ENCODE data around the gene ATG4D.
A peak's percentile ranks its signal among the peaks of the same experiment; 100 is the strongest.

Gene ATG4D

GRCh38 chr19:10582091-10582490 is 38.4 kb downstream of the ATG4D start:
- ATAC-seq, result no peak

GRCh38 chr19:10583036-10583776 is 39.5 kb downstream of the ATG4D start:
- ATAC-seq, result no peak

- ATAC-seq, result no peak
Measured at GRCh38 chr19:10586396-10586795, 42.7 kb downstream of the ATG4D start.

GRCh38 chr19:10587022-10587838 is 43.5 kb downstream of the ATG4D start, which contains the start of gene AP1M2:
TSS of gene AP1M2 (minus strand) at chr19:10587312. CDS start at chr19:10587231, 81 bp downstream.
- no peak for ATAC-seq

GRCh38 chr19:10587839-10588150 is 44.1 kb downstream of the ATG4D start:
- ATAC-seq, result no peak

GRCh38 chr19:10593148-10593547 is 49.4 kb downstream of the ATG4D start:
- no peak for ATAC-seq

- ATAC-seq, result no peak
Measured at GRCh38 chr19:10593820-10594637, 50.3 kb downstream of the ATG4D start.

GRCh38 chr19:10600149-10600548 is 56.4 kb downstream of the ATG4D start:
- no peak for ATAC-seq

- no peak for ATAC-seq
Measured at GRCh38 chr19:10601999-10602329, 58.3 kb downstream of the ATG4D start.

GRCh38 chr19:10602330-10603083 is 58.8 kb downstream of the ATG4D start:
- ATAC-seq, result peak; percentile 80

Data from activated CD4-positive, CD25-positive, alpha-beta regulatory T cell treated with anti-CD3 and anti-CD28 coated beads, Interleukin-2, amount 50 U/mL, for 24 hours (primary cell).